K562 (cell line): ENCODE results near the gene CPOX. TPM values are rescaled to one million over a fixed set of nuclear protein-coding genes. Genes with fewer than 3 reads are reported as not detected.

ENCODE experiments used
- ADNP ChIP-seq: fragments of 200-800 bp; sonication (Bioruptor generic); IDR thresholded peaks from 2 replicates; pipeline ENCODE4 v1.6.1; 2016; ENCODE audit warnings: missing genetic modification characterization, missing compliant biosample characterization
- COPS2 ChIP-seq: fragments of 450-650 bp; conservative IDR thresholded peaks from 2 replicates; pipeline ENCODE4 v1.6.1; 2016; ENCODE audit warnings: mild to moderate bottlenecking, moderate library complexity
- ELF4 ChIP-seq: fragments of 450-650 bp; formaldehyde crosslinking; IDR thresholded peaks from 2 replicates; pipeline ENCODE4 v1.4.0; 2022; ENCODE audit warnings: missing genetic modification characterization
- FOXA3 ChIP-seq, 2 experiments: fragments of 450-650 bp in 1 of 2; sonication (generic) in 1 of 2; formaldehyde crosslinking; IDR thresholded peaks in 1 of 2; conservative IDR thresholded peaks in 1 of 2; 2 replicates each; pipeline versions ENCODE4 v1.4.0 to v1.8.0; 2020 to 2022; ENCODE audit warnings: mild to moderate bottlenecking in 2 of 2, missing genetic modification reagents in 1 of 2
- HCFC1 ChIP-seq: IDR thresholded peaks from 2 replicates; pipeline ENCODE4 v1.6.1; 2012; ENCODE audit warnings: low read depth, low read length, improper control_type of control experiment
- KLF16 ChIP-seq: IDR thresholded peaks from 2 replicates; pipeline ENCODE4 v1.6.1; 2016; ENCODE audit warnings: antibody characterized with exemption
- MAFK ChIP-seq: IDR thresholded peaks from 2 replicates; pipeline ENCODE4 v1.6.1; 2011; ENCODE audit warnings: low read length, improper control_type of control experiment
- MEIS2 ChIP-seq: fragments of 450-650 bp; IDR thresholded peaks from 2 replicates; pipeline ENCODE4 v1.6.1; 2014; ENCODE audit warnings: mild to moderate bottlenecking; ENCODE audit not compliant: partially characterized antibody
- PHB2 ChIP-seq: fragments of 450-650 bp; IDR thresholded peaks from 2 replicates; pipeline ENCODE4 v1.6.1; 2017; ENCODE audit warnings: low read depth
- POLR2B ChIP-seq: fragments of 450-650 bp; IDR thresholded peaks from 2 replicates; pipeline ENCODE4 v1.6.1; 2018; ENCODE audit warnings: low read depth; ENCODE audit not compliant: partially characterized antibody
- TCF7L2 ChIP-seq: fragments of 150-350 bp; IDR thresholded peaks from 2 replicates; pipeline ENCODE4 v1.6.1; 2016; ENCODE audit warnings: low read depth, mild to moderate bottlenecking, low read length, moderate library complexity
- ZNF184 ChIP-seq: sonication (generic); formaldehyde crosslinking; IDR thresholded peaks from 2 replicates; pipeline ENCODE4 v1.5.0; 2020; ENCODE audit warnings: missing genetic modification reagents
- ZNF23 ChIP-seq: fragments of 250-450 bp; sonication (Bioruptor Pico); IDR thresholded peaks from 2 replicates; pipeline ENCODE4 v1.4.0; 2020; ENCODE audit warnings: mild to moderate bottlenecking
- ZNF384 ChIP-seq: IDR thresholded peaks from 2 replicates; pipeline ENCODE4 v1.6.1; 2012; ENCODE audit warnings: low read depth, low read length, improper control_type of control experiment
- ZNF830 ChIP-seq: fragments of 250-450 bp; sonication (Bioruptor Pico); IDR thresholded peaks from 2 replicates; pipeline ENCODE4 v1.5.0; 2021; ENCODE audit warnings: mild to moderate bottlenecking
- ZSCAN32 ChIP-seq: fragments of 450-650 bp; formaldehyde crosslinking; IDR thresholded peaks from 2 replicates; pipeline ENCODE4 v1.4.0; 2020; ENCODE audit warnings: mild to moderate bottlenecking, moderate library complexity
- polyA plus RNA-seq, 8 experiments: library from polyadenylated mRNA; depleted of rRNA in 4 of 8; stranded (reverse) in 5 of 8; unstranded in 3 of 8; fragments of >200 nt; fragmentation: Nextera tagmentation in 2 of 8; fragmentation: Illumina TruSeq in 1 of 8; extraction: Ambion mirVana in 2 of 8; extraction: Trizol in 1 of 8; gene quantifications; 2 replicates each; pipeline versions ENCODE4 v1.2.1 to v1.2.3, GENCODE V29; 2011 to 2014; ENCODE audit warnings: inconsistent platforms in 1 of 8, missing spikeins in 1 of 8
- total RNA-seq, 7 experiments: library from RNA; depleted of rRNA in 6 of 7; stranded (reverse); fragments of >200 nt in 6 of 7; fragmentation: Illumina TruSeq in 2 of 7; extraction: Trizol in 2 of 7; gene quantifications; 2 replicates each; pipeline versions ENCODE4 v1.2.1 to v1.2.3, GENCODE V29; 2011 to 2021; ENCODE audit warnings: low replicate concordance in 1 of 7
- TF ChIP-seq, protein P1 (sequence below): fragments of 250-450 bp; sonication (Bioruptor Pico); IDR thresholded peaks from 2 replicates; pipeline ENCODE4 v1.5.1; 2021; ENCODE audit warnings: mild to moderate bottlenecking
- TF ChIP-seq, protein P2 (sequence below): fragments of 450-650 bp; IDR thresholded peaks from 2 replicates; pipeline ENCODE4 v1.6.1; 2016; ENCODE audit warnings: low read depth, mild to moderate bottlenecking, moderate library complexity
- TF ChIP-seq, protein P3 (sequence below), 2 experiments: fragments of 450-650 bp; conservative IDR thresholded peaks; 2 replicates each; pipeline ENCODE4 v1.6.1; 2017; ENCODE audit warnings: mild to moderate bottlenecking in 2 of 2, moderate library complexity in 2 of 2
- TF ChIP-seq, protein P4 (sequence below): sonication (generic); formaldehyde crosslinking; IDR thresholded peaks from 2 replicates; pipeline ENCODE4 v1.8.0; 2022; ENCODE audit warnings: mild to moderate bottlenecking, missing genetic modification reagents, borderline replicate concordance
- TF ChIP-seq, protein P5 (sequence below): fragments of 250-450 bp; sonication (Bioruptor Pico); IDR thresholded peaks from 2 replicates; pipeline ENCODE4 v1.8.0; 2022; ENCODE audit warnings: inconsistent platforms
- TF ChIP-seq, protein P6 (sequence below): sonication (generic); formaldehyde crosslinking; IDR thresholded peaks from 2 replicates; pipeline ENCODE4 v1.9.0; 2022; ENCODE audit warnings: mild to moderate bottlenecking, missing genetic modification reagents

Gene CPOX
- total and polyA plus RNA-seq, 9 of the 15 experiments (the other 6 are each of a cell fraction or from before 2014, with no cell fraction given): 14.6 to 82.1 (median 24.8) TPM

DNA sequence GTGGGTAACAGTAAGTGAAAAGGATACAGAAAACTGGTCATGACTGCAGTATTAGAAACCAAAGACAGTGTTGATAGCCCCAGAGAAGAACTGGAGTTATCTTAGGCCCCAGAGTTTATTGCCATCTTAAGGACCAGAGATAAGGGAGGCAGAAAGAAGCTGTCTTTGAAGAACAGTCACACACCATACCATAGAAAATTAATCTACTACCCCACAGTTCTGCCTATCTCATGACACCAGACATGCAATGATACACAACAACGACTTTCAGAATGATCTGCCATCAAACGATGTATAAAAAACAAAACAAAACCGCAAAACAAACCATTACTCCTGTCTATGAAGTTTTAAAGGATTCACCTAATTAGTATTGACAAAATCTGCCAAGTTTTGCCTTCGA, 9.6 kb downstream of the CPOX start (continued):
- peak; percentile 95 for TF ChIP-seq ELF4 (CRISPR knock-in tag)
- TF ChIP-seq, protein P1, sequence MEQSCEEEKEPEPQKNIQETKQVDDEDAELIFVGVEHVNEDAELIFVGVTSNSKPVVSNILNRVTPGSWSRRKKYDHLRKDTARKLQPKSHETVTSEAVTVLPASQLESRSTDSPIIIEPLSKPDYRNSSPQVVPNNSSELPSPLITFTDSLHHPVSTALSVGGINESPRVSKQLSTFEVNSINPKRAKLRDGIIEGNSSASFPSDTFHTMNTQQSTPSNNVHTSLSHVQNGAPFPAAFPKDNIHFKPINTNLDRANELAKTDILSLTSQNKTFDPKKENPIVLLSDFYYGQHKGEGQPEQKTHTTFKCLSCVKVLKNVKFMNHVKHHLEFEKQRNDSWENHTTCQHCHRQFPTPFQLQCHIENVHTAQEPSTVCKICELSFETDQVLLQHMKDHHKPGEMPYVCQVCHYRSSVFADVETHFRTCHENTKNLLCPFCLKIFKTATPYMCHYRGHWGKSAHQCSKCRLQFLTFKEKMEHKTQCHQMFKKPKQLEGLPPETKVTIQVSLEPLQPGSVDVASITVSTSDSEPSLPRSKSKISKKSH (CRISPR knock-in tag): no peak
- TF ChIP-seq, protein P2, sequence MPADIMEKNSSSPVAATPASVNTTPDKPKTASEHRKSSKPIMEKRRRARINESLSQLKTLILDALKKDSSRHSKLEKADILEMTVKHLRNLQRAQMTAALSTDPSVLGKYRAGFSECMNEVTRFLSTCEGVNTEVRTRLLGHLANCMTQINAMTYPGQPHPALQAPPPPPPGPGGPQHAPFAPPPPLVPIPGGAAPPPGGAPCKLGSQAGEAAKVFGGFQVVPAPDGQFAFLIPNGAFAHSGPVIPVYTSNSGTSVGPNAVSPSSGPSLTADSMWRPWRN: peak; percentile 91
- TF ChIP-seq ZSCAN32: no peak
- TF ChIP-seq ZNF184 (CRISPR knock-in tag): no peak
- TF ChIP-seq ZNF23 (CRISPR knock-in tag): 0 out of 2 replicates have a peak, but pooled peaks have one; percentile 61
- TF ChIP-seq TCF7L2: no peak
- TF ChIP-seq, protein P3, sequence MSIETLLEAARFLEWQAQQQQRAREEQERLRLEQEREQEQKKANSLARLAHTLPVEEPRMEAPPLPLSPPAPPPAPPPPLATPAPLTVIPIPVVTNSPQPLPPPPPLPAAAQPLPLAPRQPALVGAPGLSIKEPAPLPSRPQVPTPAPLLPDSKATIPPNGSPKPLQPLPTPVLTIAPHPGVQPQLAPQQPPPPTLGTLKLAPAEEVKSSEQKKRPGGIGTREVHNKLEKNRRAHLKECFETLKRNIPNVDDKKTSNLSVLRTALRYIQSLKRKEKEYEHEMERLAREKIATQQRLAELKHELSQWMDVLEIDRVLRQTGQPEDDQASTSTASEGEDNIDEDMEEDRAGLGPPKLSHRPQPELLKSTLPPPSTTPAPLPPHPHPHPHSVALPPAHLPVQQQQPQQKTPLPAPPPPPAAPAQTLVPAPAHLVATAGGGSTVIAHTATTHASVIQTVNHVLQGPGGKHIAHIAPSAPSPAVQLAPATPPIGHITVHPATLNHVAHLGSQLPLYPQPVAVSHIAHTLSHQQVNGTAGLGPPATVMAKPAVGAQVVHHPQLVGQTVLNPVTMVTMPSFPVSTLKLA (conservative IDR thresholded peaks at IDR 0.05): peak in 1 of 2 experiments; percentile 72; a peak in 2 of 4 replicates
- no peak for TF ChIP-seq ZNF830
- TF ChIP-seq, protein P4, sequence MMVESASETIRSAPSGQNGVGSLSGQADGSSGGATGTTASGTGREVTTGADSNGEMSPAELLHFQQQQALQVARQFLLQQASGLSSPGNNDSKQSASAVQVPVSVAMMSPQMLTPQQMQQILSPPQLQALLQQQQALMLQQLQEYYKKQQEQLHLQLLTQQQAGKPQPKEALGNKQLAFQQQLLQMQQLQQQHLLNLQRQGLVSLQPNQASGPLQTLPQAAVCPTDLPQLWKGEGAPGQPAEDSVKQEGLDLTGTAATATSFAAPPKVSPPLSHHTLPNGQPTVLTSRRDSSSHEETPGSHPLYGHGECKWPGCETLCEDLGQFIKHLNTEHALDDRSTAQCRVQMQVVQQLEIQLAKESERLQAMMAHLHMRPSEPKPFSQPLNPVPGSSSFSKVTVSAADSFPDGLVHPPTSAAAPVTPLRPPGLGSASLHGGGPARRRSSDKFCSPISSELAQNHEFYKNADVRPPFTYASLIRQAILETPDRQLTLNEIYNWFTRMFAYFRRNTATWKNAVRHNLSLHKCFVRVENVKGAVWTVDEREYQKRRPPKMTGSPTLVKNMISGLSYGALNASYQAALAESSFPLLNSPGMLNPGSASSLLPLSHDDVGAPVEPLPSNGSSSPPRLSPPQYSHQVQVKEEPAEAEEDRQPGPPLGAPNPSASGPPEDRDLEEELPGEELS (CRISPR knock-in tag): no peak
- no peak for TF ChIP-seq MAFK
- no peak for TF ChIP-seq HCFC1
- TF ChIP-seq FOXA3 (CRISPR knock-in tag; conservative IDR thresholded peaks at IDR 0.05 in 1 of 2, IDR thresholded peaks at IDR 0.05 in 1 of 2): peak in 1 of 2 experiments; percentile 57; a peak in 2 of 4 replicates
- TF ChIP-seq, protein P5, sequence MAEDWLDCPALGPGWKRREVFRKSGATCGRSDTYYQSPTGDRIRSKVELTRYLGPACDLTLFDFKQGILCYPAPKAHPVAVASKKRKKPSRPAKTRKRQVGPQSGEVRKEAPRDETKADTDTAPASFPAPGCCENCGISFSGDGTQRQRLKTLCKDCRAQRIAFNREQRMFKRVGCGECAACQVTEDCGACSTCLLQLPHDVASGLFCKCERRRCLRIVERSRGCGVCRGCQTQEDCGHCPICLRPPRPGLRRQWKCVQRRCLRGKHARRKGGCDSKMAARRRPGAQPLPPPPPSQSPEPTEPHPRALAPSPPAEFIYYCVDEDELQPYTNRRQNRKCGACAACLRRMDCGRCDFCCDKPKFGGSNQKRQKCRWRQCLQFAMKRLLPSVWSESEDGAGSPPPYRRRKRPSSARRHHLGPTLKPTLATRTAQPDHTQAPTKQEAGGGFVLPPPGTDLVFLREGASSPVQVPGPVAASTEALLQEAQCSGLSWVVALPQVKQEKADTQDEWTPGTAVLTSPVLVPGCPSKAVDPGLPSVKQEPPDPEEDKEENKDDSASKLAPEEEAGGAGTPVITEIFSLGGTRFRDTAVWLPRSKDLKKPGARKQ: no peak
- TF ChIP-seq PHB2: peak; percentile 99
- peak; percentile 81 for TF ChIP-seq MEIS2
- TF ChIP-seq ADNP: no peak
- TF ChIP-seq, protein P6, sequence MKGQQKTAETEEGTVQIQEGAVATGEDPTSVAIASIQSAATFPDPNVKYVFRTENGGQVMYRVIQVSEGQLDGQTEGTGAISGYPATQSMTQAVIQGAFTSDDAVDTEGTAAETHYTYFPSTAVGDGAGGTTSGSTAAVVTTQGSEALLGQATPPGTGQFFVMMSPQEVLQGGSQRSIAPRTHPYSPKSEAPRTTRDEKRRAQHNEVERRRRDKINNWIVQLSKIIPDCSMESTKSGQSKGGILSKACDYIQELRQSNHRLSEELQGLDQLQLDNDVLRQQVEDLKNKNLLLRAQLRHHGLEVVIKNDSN (CRISPR knock-in tag): no peak
- TF ChIP-seq POLR2B: no peak
- peak; percentile 98 for TF ChIP-seq KLF16
- TF ChIP-seq ZNF384: peak; percentile 37; the same call in 1 of the 2 replicates
- TF ChIP-seq COPS2: no peak
